BJ (cell line): ENCODE results near the gene KIAA1755. TPM values are rescaled to one million over a fixed set of nuclear protein-coding genes. Genes with fewer than 3 reads are reported as not detected.

Experiments
- CTCF ChIA-PET: fragments of 350-600 bp; formaldehyde crosslinking; extraction: SDS; loops from one replicate; lab custom pipeline; 2021; ENCODE audit warnings: antibody characterized with exemption, inconsistent platforms; lab: Yijun Ruan, JAX
- POLR2A ChIA-PET: fragments of 300-600 bp; sonication (Branson Sonifier 250); formaldehyde crosslinking; extraction: SDS; loops from one replicate; lab custom pipeline; 2021; ENCODE audit warnings: antibody characterized with exemption; lab: Charles Lee
- DNase-seq: peaks from one replicate; pipeline ENCODE4 v3.0.0-alpha.2; 2011; ENCODE audit warnings: low read depth
- H3K27me3 ChIP-seq: 2 replicates; pipeline ENCODE4 v1.6.0; 2011; ENCODE audit warnings: low read length; ENCODE audit not compliant: control insufficient read depth, insufficient read depth
- H3K36me3 ChIP-seq: 2 replicates; pipeline ENCODE4 v1.5.1; 2011; ENCODE audit warnings: low read length; ENCODE audit not compliant: control insufficient read depth, insufficient read depth
- H3K4me3 ChIP-seq: 2 replicates; pipeline ENCODE4 v1.5.1; 2011; ENCODE audit warnings: low read depth, mild to moderate bottlenecking, control low read depth, low read length
- polyA plus RNA-seq: library from polyadenylated mRNA; depleted of rRNA; stranded (reverse); fragments of >200 nt; gene quantifications from 2 replicates; pipeline ENCODE4 v1.2.3, GENCODE V29; 2011
- TF ChIP-seq, protein P1 (sequence below): IDR thresholded peaks from 2 replicates; pipeline ENCODE4 v1.5.1; 2011; ENCODE audit warnings: low read depth, mild to moderate bottlenecking, control low read depth, inconsistent platforms, low read length, moderate library complexity; ENCODE audit not compliant: insufficient read depth

The KIAA1755 gene
- polyA plus RNA-seq, 1 experiment = 9.7 TPM

DNA sequence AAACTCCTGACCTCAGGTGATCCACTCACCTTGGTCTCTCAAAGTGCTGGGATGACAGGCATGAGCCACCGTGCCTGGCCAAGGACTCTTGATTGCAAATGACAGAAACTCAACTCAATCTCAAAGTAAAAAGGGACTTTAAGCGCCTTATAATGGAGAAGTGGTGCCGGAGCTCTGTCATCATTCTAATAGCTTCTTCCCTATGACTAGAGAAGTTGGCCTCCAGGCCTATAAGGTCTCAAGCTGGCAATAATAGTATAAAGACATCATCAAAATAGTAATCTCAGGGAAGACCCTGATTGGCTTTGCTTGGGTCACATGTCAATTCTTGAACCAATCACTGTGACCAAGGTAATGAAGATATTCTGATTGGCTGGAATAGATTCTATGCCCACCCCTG, 8.5 kb upstream of the KIAA1755 start:
- TF ChIP-seq, protein P1, sequence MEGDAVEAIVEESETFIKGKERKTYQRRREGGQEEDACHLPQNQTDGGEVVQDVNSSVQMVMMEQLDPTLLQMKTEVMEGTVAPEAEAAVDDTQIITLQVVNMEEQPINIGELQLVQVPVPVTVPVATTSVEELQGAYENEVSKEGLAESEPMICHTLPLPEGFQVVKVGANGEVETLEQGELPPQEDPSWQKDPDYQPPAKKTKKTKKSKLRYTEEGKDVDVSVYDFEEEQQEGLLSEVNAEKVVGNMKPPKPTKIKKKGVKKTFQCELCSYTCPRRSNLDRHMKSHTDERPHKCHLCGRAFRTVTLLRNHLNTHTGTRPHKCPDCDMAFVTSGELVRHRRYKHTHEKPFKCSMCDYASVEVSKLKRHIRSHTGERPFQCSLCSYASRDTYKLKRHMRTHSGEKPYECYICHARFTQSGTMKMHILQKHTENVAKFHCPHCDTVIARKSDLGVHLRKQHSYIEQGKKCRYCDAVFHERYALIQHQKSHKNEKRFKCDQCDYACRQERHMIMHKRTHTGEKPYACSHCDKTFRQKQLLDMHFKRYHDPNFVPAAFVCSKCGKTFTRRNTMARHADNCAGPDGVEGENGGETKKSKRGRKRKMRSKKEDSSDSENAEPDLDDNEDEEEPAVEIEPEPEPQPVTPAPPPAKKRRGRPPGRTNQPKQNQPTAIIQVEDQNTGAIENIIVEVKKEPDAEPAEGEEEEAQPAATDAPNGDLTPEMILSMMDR = no peak
- ChIA-PET POLR2A (no interaction called here), CTCF (interaction anchor here (1.0 to 1.4 kb wide), 4 partner anchors 9 to 48 kb away, joined by 3 to 5 read pairs (median 4); no protein-coding TSS in a partner anchor)
- Histone ChIP-seq H3K4me3 (no peak overlapping the region), H3K27me3 (no peaks in the 10 kb centered on the region), H3K36me3 (no peaks in the 10 kb centered on the region)
- no peak for DNase-seq

DNA sequence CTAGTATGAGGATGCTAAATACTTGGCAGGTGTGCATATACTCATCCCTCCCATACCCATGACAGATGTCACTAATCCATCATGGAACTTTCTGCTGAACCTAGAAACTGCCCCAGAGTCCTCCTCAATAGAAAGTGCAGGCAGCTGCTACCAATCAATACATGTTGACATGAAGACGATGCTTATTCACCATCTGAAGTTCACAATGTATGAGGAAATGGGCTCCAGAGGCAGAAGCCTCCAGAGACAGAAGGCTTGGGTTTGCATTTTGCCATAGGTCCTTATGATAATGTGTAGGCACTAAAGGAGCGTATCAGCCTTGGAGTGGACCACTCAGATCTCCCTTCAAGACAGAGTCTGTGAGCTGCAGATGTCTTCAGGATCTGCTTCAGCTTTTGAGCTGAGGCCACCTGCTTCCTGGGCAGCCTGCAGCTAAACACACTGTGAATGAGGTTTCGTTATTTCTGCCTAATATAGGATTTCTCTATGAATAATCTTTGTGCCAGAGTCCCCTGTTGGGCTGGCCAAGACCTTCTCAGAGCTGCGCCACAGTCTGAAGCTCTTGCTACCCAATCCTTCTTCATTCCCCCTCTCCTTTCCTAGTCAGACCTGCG, 7.5 kb upstream of the KIAA1755 start:
- H3K27me3 ChIP-seq = no peaks in the 10 kb centered on the region
- no peaks in the 10 kb centered on the region for H3K36me3 ChIP-seq
- H3K4me3 ChIP-seq = no peak overlapping the region
- TF ChIP-seq, protein P1 = no peak
- DNase-seq = no peak
- ChIA-PET CTCF (interaction anchor here (1.4 kb wide), 1 partner anchor 45 kb away, joined by 3 read pairs; no protein-coding TSS in a partner anchor), POLR2A (no interaction called here)

DNA sequence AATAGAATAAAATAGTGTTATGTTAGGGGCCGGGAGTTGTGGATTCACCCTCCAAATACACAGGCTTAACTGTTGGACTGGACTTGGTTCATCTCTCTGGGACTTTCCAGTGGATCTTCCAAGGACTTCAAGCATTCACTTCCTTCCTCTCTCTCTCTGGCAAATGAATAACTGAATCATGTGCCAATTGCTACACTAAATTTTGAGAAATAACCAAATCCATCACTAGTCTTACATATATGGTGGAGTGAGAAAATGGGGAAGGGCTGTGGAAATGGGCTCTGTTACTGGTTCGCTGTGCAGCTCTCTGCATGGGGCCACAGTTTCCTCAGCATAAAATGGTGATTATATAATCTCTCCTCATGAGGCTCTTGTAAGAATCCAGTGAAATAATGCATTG, 6.8 kb upstream of the KIAA1755 start:
- CTCF ChIA-PET = interaction anchor here (0.6 kb wide), 1 partner anchor 937 kb away, joined by 3 read pairs; no protein-coding TSS in a partner anchor
- no peaks in the 10 kb centered on the region for H3K36me3 ChIP-seq
- TF ChIP-seq, protein P1 = no peak
- no peak overlapping the region for H3K4me3 ChIP-seq
- H3K27me3 ChIP-seq = no peaks in the 10 kb centered on the region
- no peak for DNase-seq
- POLR2A ChIA-PET = no interaction called here

DNA sequence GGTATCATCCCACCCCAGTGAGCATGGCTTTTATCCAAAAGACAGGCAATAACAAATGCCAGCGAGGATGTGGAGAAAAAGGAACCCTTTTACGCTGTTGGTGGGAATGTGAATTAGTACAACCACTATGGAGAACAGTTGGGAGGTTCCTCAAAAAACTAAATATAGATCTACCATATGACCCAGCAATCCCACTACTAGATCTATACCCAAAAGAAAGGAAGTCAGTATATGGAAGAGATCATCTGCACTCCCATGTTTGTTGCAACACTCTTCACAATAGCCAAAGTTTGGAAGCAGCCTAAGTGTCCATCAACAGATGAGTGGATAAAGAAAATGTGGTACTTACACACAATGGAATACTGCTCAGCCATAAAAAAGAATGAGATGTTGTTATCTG, 5.9 kb upstream of the KIAA1755 start:
- H3K27me3 ChIP-seq = no peaks in the 10 kb centered on the region
- H3K4me3 ChIP-seq = no peak overlapping the region
- TF ChIP-seq, protein P1 = no peak
- CTCF ChIA-PET = no interaction called here
- no peak for DNase-seq
- H3K36me3 ChIP-seq = no peaks in the 10 kb centered on the region
- POLR2A ChIA-PET = no interaction called here

DNA sequence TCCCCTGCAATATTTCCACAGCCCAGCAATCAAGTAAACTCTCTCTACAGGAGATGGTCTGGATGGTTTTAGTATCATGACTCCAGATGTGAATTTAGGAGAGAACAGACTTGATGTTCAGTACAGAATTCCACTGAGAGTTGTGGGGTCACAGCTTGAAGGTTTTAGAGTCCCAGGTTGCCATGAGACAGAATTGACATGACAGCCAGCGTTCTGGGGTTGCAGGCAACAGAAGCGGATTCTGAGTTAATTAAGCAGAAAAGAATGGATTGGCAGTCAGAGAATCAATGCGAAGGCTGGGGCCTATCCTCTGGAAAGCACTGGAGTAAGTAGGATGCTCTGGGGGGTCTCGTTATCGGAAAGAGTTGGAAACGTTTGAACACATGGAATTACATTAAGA, 2.4 kb upstream of the KIAA1755 start:
- CTCF ChIA-PET = interaction anchor here (1.1 kb wide), 1 partner anchor 9 kb away, joined by 4 read pairs; no protein-coding TSS in a partner anchor
- POLR2A ChIA-PET = no interaction called here
- TF ChIP-seq, protein P1 = no peak
- DNase-seq = no peak
- H3K4me3 ChIP-seq = no peak overlapping the region
- H3K27me3 ChIP-seq = no peaks in the 10 kb centered on the region
- no peaks in the 10 kb centered on the region for H3K36me3 ChIP-seq
